ENCODE data around the gene KRTAP15-1. TPM values are rescaled to one million over a fixed set of nuclear protein-coding genes. Genes with fewer than 3 reads are reported as not detected.

Gene KRTAP15-1
- total and polyA plus RNA-seq, 2 experiments from 2014 or later, result not detected

GRCh38 chr21:30425826-30426225 lies 14.2 kb upstream of the KRTAP15-1 start, which contains the start of gene KRTAP13-3:
TSS of gene KRTAP13-3 (minus strand) at chr21:30425926. CDS start at chr21:30425912, 14 bp downstream.
- Histone ChIP-seq H3F3A (replicated peaks; ENCODE audit: low read depth) (no peaks in the 10 kb centered on the region), H2AFZ (no peak within 1 kb of the TSS), H3K79me2 (replicated peaks; ENCODE audit: insufficient read depth) (no peaks in the 10 kb centered on the region), H3K9me2 (ENCODE audit: insufficient read depth) (0 out of 2 replicates have a peak, but pooled peaks cover 4% of the 10 kb centered on the region), H3K4me2 (peak within 1 kb of the TSS; percentile 19; the same call in 1 of the 2 replicates), H3K27ac (ENCODE audit: low read depth) (peak within 1 kb of the TSS; percentile 65), H3K4me3 (no peak within 1 kb of the TSS), H3K36me3 (ENCODE audit: insufficient read depth) (no peaks in the 10 kb centered on the region), H3K27me3 (ENCODE audit: insufficient read depth) (no peaks in the 10 kb centered on the region), H3K4me1 (ENCODE audit: insufficient read depth) (peaks cover 4% of the 10 kb centered on the region; the same call in 1 of the 2 replicates), H4K20me1 (replicated peaks; ENCODE audit: insufficient read depth) (no peaks in the 10 kb centered on the region)
- H3K9me3 Mint-ChIP-seq, result peaks cover 16% of the 10 kb centered on the region
- H3K36me3 Mint-ChIP-seq (ENCODE audit: low read depth), result peaks cover 10% of the 10 kb centered on the region
- TF ChIP-seq EZH2phosphoT487 (IDR thresholded peaks at IDR 0.05; ENCODE audit: unreplicated experiment) (no peak), ZNF114 (CRISPR knock-in tag; IDR thresholded peaks at IDR 0.05) (no peak), EZH2 (IDR thresholded peaks at IDR 0.05; ENCODE audit: low read depth, unreplicated experiment) (no peak), JUNB (IDR thresholded peaks at IDR 0.05; ENCODE audit: unreplicated experiment) (no peak), ZNF331 (CRISPR knock-in tag; IDR thresholded peaks at IDR 0.05; ENCODE audit: low read depth) (no peak), STAT1 (IDR thresholded peaks at IDR 0.05; ENCODE audit: unreplicated experiment) (no peak), REST (IDR thresholded peaks at IDR 0.05; ENCODE audit: unreplicated experiment) (no peak), POLR2AphosphoS5 (IDR thresholded peaks at IDR 0.05; ENCODE audit: low read depth) (no peak), CREB1 (CRISPR knock-in tag; IDR thresholded peaks at IDR 0.05; ENCODE audit: low read depth) (no peak), CTCF (conservative IDR thresholded peaks at IDR 0.05; ENCODE audit: low read depth in 2 of 2) (no peak), ETS1 (IDR thresholded peaks at IDR 0.05) (no peak), ZNF462 (CRISPR knock-in tag; IDR thresholded peaks at IDR 0.05) (no peak), NANOG (IDR thresholded peaks at IDR 0.05; ENCODE audit: borderline replicate concordance) (no peak)
- H3K4me3 Mint-ChIP-seq, result no peak within 1 kb of the TSS
- peaks cover 40% of the 10 kb centered on the region for H3K4me1 Mint-ChIP-seq
- H3K27me3 Mint-ChIP-seq (ENCODE audit: insufficient read depth, low read depth, poor library complexity), result peaks cover 4% of the 10 kb centered on the region
- ATAC-seq (no peak), DNase-seq (ENCODE audit: low spot score) (no peak)
- peak within 1 kb of the TSS; percentile 8 for H3K27ac Mint-ChIP-seq
